WTC11 (cell line): ENCODE results near the gene CFAP100. TPM values are rescaled to one million over a fixed set of nuclear protein-coding genes. Genes with fewer than 3 reads are reported as not detected.

Experiments
- ATAC-seq: fragments of 200-7000 bp; cut with Tn5 transposase; 2 replicates; pipeline ENCODE4 v1.10.0; 2021; ENCODE audit warnings: mild to moderate bottlenecking, moderate library complexity
- CTCF ChIA-PET: fragments of 300-600 bp; sonication (Branson Sonifier 250); formaldehyde crosslinking; loops from one replicate; lab custom pipeline; 2021; ENCODE audit warnings: antibody characterized with exemption; lab: Charles Lee
- POLR2A ChIA-PET: fragments of 350-600 bp; sonication (Branson Sonifier 250); formaldehyde crosslinking; loops from one replicate; lab custom pipeline; 2021; ENCODE audit warnings: antibody characterized with exemption; lab: Charles Lee
- DNase-seq: peaks from one replicate; pipeline ENCODE4 v3.0.0; 2021; ENCODE audit warnings: low spot score
- H3K27ac Mint-ChIP-seq: 2 replicates; pipeline ENCODE4 v1.8.0; 2021; ENCODE audit warnings: mixed read lengths
- H3K27me3 Mint-ChIP-seq: 2 replicates; pipeline ENCODE4 v1.8.0; 2021; ENCODE audit warnings: low read depth, mild to moderate bottlenecking, moderate library complexity, mixed read lengths
- H3K36me3 Mint-ChIP-seq: 2 replicates; pipeline ENCODE4 v1.8.0; 2021; ENCODE audit warnings: mixed read lengths
- H3K4me1 Mint-ChIP-seq: 2 replicates; pipeline ENCODE4 v1.8.0; 2022; ENCODE audit warnings: mixed read lengths
- H3K4me3 Mint-ChIP-seq: 2 replicates; pipeline ENCODE4 v1.8.0; 2021; ENCODE audit warnings: mild to moderate bottlenecking, moderate library complexity, mixed read lengths
- H3K9me3 Mint-ChIP-seq: 2 replicates; pipeline ENCODE4 v1.8.0; 2021; ENCODE audit warnings: mixed read lengths
- ATF1 ChIP-seq: sonication (generic); formaldehyde crosslinking; IDR thresholded peaks from 2 replicates; pipeline ENCODE4 v1.8.1; 2023; ENCODE audit warnings: mild to moderate bottlenecking, moderate library complexity, missing genetic modification reagents
- CREM ChIP-seq: sonication (generic); formaldehyde crosslinking; IDR thresholded peaks from 2 replicates; pipeline ENCODE4 v1.8.1; 2022; ENCODE audit warnings: mild to moderate bottlenecking, missing genetic modification reagents, moderate library complexity
- ESRRA ChIP-seq: sonication (generic); formaldehyde crosslinking; IDR thresholded peaks from 2 replicates; pipeline ENCODE4 v1.8.1; 2022; ENCODE audit warnings: mild to moderate bottlenecking, missing genetic modification reagents, borderline replicate concordance
- FOXK1 ChIP-seq: sonication (generic); formaldehyde crosslinking; IDR thresholded peaks from 2 replicates; pipeline ENCODE4 v1.8.0; 2022; ENCODE audit warnings: mild to moderate bottlenecking, moderate library complexity, missing genetic modification reagents
- GABPB1 ChIP-seq: sonication (generic); formaldehyde crosslinking; IDR thresholded peaks from 2 replicates; pipeline ENCODE4 v1.8.1; 2023; ENCODE audit warnings: mild to moderate bottlenecking, missing genetic modification reagents
- NR1H2 ChIP-seq: sonication (generic); formaldehyde crosslinking; IDR thresholded peaks from 2 replicates; pipeline ENCODE4 v1.9.0; 2021; ENCODE audit warnings: mild to moderate bottlenecking, moderate library complexity, missing genetic modification reagents
- RELA ChIP-seq: sonication (generic); formaldehyde crosslinking; IDR thresholded peaks from 2 replicates; pipeline ENCODE4 v1.8.1; 2022; ENCODE audit warnings: missing genetic modification reagents, mild to moderate bottlenecking, borderline replicate concordance
- RORB ChIP-seq: fragments of 250-450 bp; sonication (Bioruptor Pico); IDR thresholded peaks from 2 replicates; pipeline ENCODE4 v1.9.0; 2021; ENCODE audit warnings: mild to moderate bottlenecking
- total RNA-seq: library from RNA; stranded (reverse); gene quantifications from 3 replicates; pipeline ENCODE4 v1.2.3, GENCODE V29; 2021
- TF ChIP-seq, protein P1 (sequence below): fragments of 250-450 bp; sonication (Bioruptor Pico); IDR thresholded peaks from 2 replicates; pipeline ENCODE4 v1.9.0; 2021; ENCODE audit warnings: moderate library complexity, mild to moderate bottlenecking, inconsistent platforms, borderline replicate concordance
- TF ChIP-seq, protein P2 (sequence below): sonication (generic); formaldehyde crosslinking; IDR thresholded peaks from 2 replicates; pipeline ENCODE4 v1.8.0; 2022; ENCODE audit warnings: mild to moderate bottlenecking, missing genetic modification reagents
- TF ChIP-seq, protein P3 (sequence below): fragments of 250-450 bp; sonication (Bioruptor Pico); conservative IDR thresholded peaks from 2 replicates; pipeline ENCODE4 v1.9.0; 2021; ENCODE audit warnings: mild to moderate bottlenecking
- TF ChIP-seq, protein P4 (sequence below): sonication (generic); formaldehyde crosslinking; IDR thresholded peaks from 2 replicates; pipeline ENCODE4 v1.8.1; 2022; ENCODE audit warnings: low read depth, missing genetic modification reagents, borderline replicate concordance
- TF ChIP-seq, protein P5 (sequence below): sonication (generic); formaldehyde crosslinking; IDR thresholded peaks from 2 replicates; pipeline ENCODE4 v1.8.0; 2022; ENCODE audit warnings: mild to moderate bottlenecking, missing genetic modification reagents
- TF ChIP-seq, protein P6 (sequence below): sonication (generic); formaldehyde crosslinking; IDR thresholded peaks from 2 replicates; pipeline ENCODE4 v1.8.1; 2023; ENCODE audit warnings: mild to moderate bottlenecking, missing genetic modification reagents
- TF ChIP-seq, protein P7 (sequence below): sonication (generic); formaldehyde crosslinking; IDR thresholded peaks from 2 replicates; pipeline ENCODE4 v1.8.1; 2023; ENCODE audit warnings: mild to moderate bottlenecking, missing genetic modification reagents, moderate library complexity
- TF ChIP-seq, protein P8 (sequence below): sonication (generic); formaldehyde crosslinking; IDR thresholded peaks from 2 replicates; pipeline ENCODE4 v1.8.0; 2022; ENCODE audit warnings: mild to moderate bottlenecking, missing genetic modification reagents

Gene CFAP100
- total RNA-seq, 1 experiment from 2014 or later = not detected

DNA sequence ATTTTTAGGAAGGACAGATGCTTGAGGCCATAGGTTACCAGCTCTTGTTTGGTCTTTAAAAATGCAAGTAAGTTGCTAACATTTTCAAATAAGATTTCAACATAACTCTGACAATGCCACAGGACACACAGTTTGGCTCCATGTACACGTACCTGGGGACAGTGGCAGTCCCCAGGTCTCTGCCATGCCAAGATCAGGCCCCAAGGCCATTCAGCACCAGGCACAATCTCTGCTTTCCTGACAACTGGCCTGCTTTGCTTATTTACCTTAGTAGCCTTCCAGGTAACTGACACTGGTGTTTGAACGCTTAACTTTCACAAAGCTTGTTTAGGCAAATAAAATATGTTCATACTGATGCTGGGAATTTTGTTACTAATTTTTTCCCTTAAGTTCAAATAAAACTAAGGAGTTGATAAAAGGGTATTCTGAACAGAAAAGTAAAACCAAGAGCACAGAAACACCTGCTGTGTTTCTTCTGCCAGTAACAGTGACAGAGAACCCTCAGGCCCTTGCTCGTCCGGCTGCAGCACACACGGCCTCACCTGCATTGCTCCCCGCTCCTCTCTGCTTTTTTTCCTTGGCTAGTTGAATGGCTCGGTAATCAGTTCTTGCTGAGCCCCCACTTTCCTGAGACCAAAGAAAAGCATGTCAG is 64.5 kb downstream of the CFAP100 start:
- ChIA-PET CTCF (no interaction called here), POLR2A (no interaction called here)
- H3K27me3 Mint-ChIP-seq = no peaks in the 10 kb centered on the region
- DNase-seq (no peak), ATAC-seq (no peak)
- H3K36me3 Mint-ChIP-seq = peaks cover 73% of the 10 kb centered on the region
- no peaks in the 10 kb centered on the region for H3K9me3 Mint-ChIP-seq
- H3K27ac Mint-ChIP-seq = no peak overlapping the region
- no peak overlapping the region for H3K4me3 Mint-ChIP-seq
- no peaks in the 10 kb centered on the region for H3K4me1 Mint-ChIP-seq
- TF ChIP-seq ATF1 = no peak
- TF ChIP-seq, protein P1, sequence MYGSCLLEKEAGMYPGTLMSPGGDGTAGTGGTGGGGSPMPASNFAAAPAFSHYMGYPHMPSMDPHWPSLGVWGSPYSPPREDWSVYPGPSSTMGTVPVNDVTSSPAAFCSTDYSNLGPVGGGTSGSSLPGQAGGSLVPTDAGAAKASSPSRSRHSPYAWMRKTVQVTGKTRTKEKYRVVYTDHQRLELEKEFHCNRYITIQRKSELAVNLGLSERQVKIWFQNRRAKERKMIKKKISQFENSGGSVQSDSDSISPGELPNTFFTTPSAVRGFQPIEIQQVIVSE (CRISPR knock-in tag) = no peak

DNA sequence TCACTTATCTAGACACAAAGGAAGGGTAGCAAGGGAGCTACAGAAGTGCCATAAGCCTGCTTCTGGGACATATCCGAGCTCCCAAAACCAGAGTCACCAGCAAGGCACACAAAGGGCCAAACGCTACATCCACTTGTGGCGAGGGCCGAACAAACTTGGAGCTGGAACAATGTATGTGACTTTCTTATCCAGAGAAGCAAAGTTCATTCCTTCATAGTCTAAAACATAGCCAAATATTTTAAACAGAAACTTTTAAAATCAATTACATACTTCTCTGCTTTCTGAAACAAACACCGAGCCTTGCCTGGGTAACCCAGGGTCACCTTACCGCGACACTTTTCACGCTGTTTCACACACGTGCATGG is 65.0 kb downstream of the CFAP100 start:
- Mint-ChIP-seq H3K4me3 (no peak overlapping the region), H3K27me3 (no peaks in the 10 kb centered on the region), H3K9me3 (no peaks in the 10 kb centered on the region), H3K27ac (no peak overlapping the region), H3K4me1 (no peaks in the 10 kb centered on the region), H3K36me3 (peaks cover 73% of the 10 kb centered on the region)
- ATAC-seq (no peak), DNase-seq (no peak)
- ChIA-PET POLR2A (no interaction called here), CTCF (no interaction called here)
- TF ChIP-seq FOXK1 (CRISPR knock-in tag) (no peak), ESRRA (CRISPR knock-in tag) (no peak), GABPB1 (CRISPR knock-in tag) (no peak), RORB (CRISPR knock-in tag) (no peak), RELA (CRISPR knock-in tag) (no peak), NR1H2 (CRISPR knock-in tag) (no peak), CREM (no peak)
- TF ChIP-seq, protein P2, sequence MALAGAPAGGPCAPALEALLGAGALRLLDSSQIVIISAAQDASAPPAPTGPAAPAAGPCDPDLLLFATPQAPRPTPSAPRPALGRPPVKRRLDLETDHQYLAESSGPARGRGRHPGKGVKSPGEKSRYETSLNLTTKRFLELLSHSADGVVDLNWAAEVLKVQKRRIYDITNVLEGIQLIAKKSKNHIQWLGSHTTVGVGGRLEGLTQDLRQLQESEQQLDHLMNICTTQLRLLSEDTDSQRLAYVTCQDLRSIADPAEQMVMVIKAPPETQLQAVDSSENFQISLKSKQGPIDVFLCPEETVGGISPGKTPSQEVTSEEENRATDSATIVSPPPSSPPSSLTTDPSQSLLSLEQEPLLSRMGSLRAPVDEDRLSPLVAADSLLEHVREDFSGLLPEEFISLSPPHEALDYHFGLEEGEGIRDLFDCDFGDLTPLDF (CRISPR knock-in tag) = no peak
- TF ChIP-seq, protein P3, sequence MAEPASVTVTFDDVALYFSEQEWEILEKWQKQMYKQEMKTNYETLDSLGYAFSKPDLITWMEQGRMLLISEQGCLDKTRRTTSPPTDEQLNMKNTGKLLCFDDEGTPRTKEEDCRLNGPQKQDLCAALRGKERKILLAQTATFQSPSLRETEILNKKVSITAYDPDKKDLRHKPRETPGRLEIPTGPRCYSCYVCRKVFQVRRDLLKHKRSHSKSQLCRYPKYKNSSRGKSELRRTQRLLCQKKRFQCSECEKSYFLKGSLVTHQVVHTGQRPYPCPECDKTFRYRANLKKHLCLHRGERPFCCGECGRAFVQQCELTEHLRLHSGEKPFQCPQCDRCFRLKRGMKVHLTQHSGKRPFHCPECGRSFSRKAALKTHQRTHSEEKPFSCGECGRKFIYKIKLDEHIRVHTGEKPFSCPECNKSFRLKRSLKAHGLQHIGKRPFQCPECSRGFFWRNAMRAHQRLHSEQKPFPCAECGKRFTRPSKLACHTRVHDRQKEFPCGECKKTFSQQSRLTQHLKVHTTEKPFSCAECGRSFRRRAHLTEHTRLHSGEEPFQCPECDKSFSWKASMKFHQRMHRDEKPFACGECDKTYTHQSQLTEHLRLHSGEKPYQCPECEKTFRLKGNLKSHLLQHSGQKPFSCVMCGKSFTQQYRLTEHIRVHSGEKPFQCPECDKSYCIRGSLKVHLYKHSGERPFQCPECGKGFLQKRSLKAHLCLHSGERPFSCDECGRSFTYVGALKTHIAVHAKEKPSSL (CRISPR knock-in tag) = no peak
- TF ChIP-seq, protein P4, sequence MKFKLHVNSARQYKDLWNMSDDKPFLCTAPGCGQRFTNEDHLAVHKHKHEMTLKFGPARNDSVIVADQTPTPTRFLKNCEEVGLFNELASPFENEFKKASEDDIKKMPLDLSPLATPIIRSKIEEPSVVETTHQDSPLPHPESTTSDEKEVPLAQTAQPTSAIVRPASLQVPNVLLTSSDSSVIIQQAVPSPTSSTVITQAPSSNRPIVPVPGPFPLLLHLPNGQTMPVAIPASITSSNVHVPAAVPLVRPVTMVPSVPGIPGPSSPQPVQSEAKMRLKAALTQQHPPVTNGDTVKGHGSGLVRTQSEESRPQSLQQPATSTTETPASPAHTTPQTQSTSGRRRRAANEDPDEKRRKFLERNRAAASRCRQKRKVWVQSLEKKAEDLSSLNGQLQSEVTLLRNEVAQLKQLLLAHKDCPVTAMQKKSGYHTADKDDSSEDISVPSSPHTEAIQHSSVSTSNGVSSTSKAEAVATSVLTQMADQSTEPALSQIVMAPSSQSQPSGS (CRISPR knock-in tag) = no peak
- TF ChIP-seq, protein P5, sequence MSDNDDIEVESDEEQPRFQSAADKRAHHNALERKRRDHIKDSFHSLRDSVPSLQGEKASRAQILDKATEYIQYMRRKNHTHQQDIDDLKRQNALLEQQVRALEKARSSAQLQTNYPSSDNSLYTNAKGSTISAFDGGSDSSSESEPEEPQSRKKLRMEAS (CRISPR knock-in tag) = no peak
- TF ChIP-seq, protein P6, sequence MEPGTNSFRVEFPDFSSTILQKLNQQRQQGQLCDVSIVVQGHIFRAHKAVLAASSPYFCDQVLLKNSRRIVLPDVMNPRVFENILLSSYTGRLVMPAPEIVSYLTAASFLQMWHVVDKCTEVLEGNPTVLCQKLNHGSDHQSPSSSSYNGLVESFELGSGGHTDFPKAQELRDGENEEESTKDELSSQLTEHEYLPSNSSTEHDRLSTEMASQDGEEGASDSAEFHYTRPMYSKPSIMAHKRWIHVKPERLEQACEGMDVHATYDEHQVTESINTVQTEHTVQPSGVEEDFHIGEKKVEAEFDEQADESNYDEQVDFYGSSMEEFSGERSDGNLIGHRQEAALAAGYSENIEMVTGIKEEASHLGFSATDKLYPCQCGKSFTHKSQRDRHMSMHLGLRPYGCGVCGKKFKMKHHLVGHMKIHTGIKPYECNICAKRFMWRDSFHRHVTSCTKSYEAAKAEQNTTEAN (CRISPR knock-in tag) = no peak
- TF ChIP-seq, protein P7, sequence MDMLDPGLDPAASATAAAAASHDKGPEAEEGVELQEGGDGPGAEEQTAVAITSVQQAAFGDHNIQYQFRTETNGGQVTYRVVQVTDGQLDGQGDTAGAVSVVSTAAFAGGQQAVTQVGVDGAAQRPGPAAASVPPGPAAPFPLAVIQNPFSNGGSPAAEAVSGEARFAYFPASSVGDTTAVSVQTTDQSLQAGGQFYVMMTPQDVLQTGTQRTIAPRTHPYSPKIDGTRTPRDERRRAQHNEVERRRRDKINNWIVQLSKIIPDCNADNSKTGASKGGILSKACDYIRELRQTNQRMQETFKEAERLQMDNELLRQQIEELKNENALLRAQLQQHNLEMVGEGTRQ (CRISPR knock-in tag) = no peak
- TF ChIP-seq, protein P8, sequence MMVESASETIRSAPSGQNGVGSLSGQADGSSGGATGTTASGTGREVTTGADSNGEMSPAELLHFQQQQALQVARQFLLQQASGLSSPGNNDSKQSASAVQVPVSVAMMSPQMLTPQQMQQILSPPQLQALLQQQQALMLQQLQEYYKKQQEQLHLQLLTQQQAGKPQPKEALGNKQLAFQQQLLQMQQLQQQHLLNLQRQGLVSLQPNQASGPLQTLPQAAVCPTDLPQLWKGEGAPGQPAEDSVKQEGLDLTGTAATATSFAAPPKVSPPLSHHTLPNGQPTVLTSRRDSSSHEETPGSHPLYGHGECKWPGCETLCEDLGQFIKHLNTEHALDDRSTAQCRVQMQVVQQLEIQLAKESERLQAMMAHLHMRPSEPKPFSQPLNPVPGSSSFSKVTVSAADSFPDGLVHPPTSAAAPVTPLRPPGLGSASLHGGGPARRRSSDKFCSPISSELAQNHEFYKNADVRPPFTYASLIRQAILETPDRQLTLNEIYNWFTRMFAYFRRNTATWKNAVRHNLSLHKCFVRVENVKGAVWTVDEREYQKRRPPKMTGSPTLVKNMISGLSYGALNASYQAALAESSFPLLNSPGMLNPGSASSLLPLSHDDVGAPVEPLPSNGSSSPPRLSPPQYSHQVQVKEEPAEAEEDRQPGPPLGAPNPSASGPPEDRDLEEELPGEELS (CRISPR knock-in tag) = no peak
